ENCODE data around the gene LONP2.
A peak's percentile ranks its signal among the peaks of the same experiment; 100 is the strongest.
"Not testable (repeated sequence)": the region's sequence is repeated elsewhere in the genome, so short reads cannot be mapped to it uniquely, and the experiment has no call there.

Gene LONP2

GRCh38 chr16:48240147-48240546 lies 4.0 kb upstream of the LONP2 start:
- DNase-seq: not testable (repeated sequence)

- DNase-seq: no peak
Observed at GRCh38 chr16:48244863-48245195, 729 bp downstream of the LONP2 start.

GRCh38 chr16:48246066-48246465 lies 2.0 kb downstream of the LONP2 start:
- DNase-seq: no peak

- DNase-seq: peak; percentile 3
Observed at GRCh38 chr16:48247311-48247710, 3.2 kb downstream of the LONP2 start, which contains the start of gene ABCC11. Gene ABCC11 (minus strand): TSS chr16:48247539. CDS start chr16:48231921, 15,618 bp downstream.

- DNase-seq: no peak
Observed at GRCh38 chr16:48250520-48251278, 6.6 kb downstream of the LONP2 start.

GRCh38 chr16:48252013-48252412 lies 7.9 kb downstream of the LONP2 start:
- no peak for DNase-seq

- DNase-seq: no peak
Observed at GRCh38 chr16:48256579-48257177, 12.6 kb downstream of the LONP2 start.

GRCh38 chr16:48261569-48261968 lies 17.5 kb downstream of the LONP2 start:
- no peak for DNase-seq

- DNase-seq: no peak
Observed at GRCh38 chr16:48262631-48263030, 18.5 kb downstream of the LONP2 start.

- DNase-seq: no peak
Observed at GRCh38 chr16:48269011-48269410, 24.9 kb downstream of the LONP2 start.

- no peak for DNase-seq
Observed at GRCh38 chr16:48271728-48272127, 27.6 kb downstream of the LONP2 start.

GRCh38 chr16:48272837-48273421 lies 28.8 kb downstream of the LONP2 start:
- no peak for DNase-seq

GRCh38 chr16:48274476-48274875 lies 30.4 kb downstream of the LONP2 start:
- no peak for DNase-seq

- DNase-seq: no peak
Observed at GRCh38 chr16:48276102-48276501, 32.0 kb downstream of the LONP2 start.

GRCh38 chr16:48277158-48277557 lies 33.1 kb downstream of the LONP2 start:
- no peak for DNase-seq

GRCh38 chr16:48279199-48279598 lies 35.1 kb downstream of the LONP2 start:
- DNase-seq: no peak

- no peak for DNase-seq
Observed at GRCh38 chr16:48280546-48280945, 36.4 kb downstream of the LONP2 start.

GRCh38 chr16:48282636-48283263 lies 38.6 kb downstream of the LONP2 start:
- DNase-seq: no peak

GRCh38 chr16:48284772-48285409 lies 40.8 kb downstream of the LONP2 start:
- DNase-seq: no peak

GRCh38 chr16:48287239-48287638 lies 43.1 kb downstream of the LONP2 start:
- DNase-seq: no peak

GRCh38 chr16:48291303-48291702 lies 47.2 kb downstream of the LONP2 start:
- DNase-seq: no peak

GRCh38 chr16:48291754-48292153 lies 47.7 kb downstream of the LONP2 start:
- DNase-seq: no peak

- no peak for DNase-seq
Observed at GRCh38 chr16:48292452-48292851, 48.4 kb downstream of the LONP2 start.

All from CD4-positive, alpha-beta T cell treated with Interleukin-6 for 4 hours (primary cell).